ENCODE measurements around the gene SUN3.
A peak's percentile ranks its signal among the peaks of the same experiment; 100 is the strongest.
"Not testable (repeated sequence)": the region's sequence is repeated elsewhere in the genome, so short reads cannot be mapped to it uniquely, and the experiment has no call there.

The SUN3 gene

DNA sequence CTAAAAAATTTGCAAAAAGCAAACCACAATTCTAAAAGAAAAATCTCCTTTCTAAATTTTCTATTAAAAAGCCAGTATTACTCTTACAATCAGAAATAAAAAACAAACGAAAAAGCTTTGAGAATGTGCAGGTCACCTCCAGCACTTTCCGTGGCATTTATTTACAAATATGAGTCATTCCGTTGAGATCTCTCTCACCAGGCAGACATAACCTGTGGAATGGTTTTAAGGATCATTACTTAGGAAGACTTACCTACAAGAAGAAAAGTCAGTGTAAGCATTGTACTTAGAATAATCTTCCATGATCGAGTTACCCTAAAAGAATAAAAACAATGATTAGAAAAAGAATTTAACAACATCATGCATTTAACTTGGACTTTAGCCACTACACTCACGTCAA is 3.3 kb downstream of the SUN3 start:
- no peak for DNase-seq

DNA sequence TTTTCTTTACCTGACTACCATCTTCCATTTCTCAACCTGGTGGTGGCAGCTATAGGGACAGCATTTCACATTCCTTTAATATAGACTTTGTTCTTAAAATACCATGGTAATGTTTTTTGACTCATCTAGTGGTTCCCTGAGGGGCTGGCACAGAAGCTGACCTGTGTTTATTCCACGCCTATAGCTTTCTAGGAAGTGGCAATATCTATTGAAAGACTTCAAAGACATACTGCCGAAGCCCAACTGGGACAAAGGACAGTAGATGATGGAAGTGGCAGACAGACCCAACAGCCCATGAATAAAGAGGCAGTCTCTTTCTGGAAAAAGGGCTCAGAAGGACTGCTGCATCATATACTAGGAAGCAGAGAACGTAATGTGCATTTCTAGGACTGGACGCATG is 11.2 kb downstream of the SUN3 start:
- DNase-seq, result no peak

- no peak for DNase-seq
Measured at GRCh38 chr7:48016641-48017040, 12.3 kb downstream of the SUN3 start.

GRCh38 chr7:48011951-48012350 is 17.0 kb downstream of the SUN3 start:
- no peak for DNase-seq

- no peak for DNase-seq
Measured at GRCh38 chr7:48011323-48011722, 17.6 kb downstream of the SUN3 start.

DNA sequence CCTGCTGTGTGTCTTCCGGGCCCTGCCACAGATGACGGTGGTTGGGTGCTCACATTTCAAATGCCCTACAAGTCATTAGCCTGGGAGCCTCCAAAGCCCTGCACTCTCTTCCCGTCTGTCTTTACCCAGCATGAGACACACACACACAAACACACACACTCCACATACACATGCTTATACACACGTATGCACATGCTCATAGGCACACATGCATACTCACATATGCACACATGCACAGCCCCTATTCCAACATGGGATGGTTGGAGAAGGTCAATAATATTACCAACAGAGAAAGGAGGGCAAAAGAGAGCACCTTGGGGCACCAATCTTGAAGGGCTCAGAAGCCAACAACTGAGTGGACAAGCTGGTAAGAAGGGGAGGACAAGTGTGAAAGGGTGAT is 19.0 kb downstream of the SUN3 start:
- no peak for DNase-seq

DNA sequence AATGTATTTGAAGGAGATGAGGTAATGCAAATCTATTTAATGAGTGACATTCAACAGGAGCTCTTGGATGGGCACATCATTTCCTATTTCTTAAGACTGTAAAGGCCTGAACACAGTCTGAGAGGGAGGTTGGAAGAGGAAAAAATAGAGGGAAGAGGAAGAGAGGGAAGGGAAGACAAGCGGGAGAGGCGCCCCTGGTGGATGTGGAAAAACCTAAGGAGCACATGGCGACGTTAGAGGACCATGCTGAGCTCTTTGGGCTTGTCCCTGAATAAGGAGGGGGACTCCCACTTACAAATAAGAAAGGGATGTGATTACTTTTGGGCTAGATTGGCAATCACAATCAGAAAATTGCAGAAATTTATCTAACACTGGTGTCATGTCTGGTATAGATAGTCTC is 19.6 kb downstream of the SUN3 start:
- no peak for DNase-seq

- no peak for DNase-seq
Measured at GRCh38 chr7:48006866-48007265, 22.0 kb downstream of the SUN3 start.

DNA sequence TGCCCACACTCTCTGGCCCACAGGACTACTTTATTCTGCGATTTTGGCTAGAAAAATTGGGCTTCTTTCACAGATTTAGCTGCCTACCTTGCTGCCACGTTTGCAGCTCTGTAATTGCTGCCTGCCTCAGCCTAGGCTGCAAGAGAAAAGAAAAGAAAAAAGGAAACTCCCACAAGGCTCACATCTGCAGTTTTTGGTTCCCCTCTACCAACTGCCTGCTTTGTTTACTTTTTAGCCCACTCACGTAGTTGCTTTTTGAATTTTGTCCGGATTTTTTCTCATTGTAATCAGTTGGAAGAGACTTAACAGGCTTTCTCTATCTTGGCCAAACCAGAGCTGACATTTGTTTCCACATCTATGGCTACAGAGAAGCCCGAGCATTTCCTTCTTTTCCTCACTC is 24.3 kb downstream of the SUN3 start:
- no peak for DNase-seq

- DNase-seq, result no peak
Measured at GRCh38 chr7:48004032-48004431, 24.9 kb downstream of the SUN3 start.

DNA sequence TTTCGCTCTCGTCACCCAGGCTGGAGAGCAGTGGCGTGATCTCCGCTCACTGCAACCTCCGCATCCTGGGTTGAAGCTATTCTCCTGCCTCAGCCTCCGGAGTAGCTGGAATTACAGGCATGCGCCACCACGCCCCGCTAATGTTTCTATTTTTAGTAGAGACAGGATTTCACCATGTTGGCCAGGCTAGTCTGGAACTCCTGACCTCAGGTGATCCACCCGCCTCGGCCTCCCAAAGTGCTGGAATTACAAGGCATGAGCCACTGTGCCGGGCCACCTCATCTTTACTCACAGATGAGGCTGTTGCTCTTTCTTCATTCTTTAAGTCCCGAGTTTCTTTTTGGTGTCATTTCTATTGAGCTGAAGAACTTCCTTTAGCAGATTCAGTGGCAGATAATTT is 28.7 kb downstream of the SUN3 start:
- DNase-seq, result not testable (repeated sequence)

GRCh38 chr7:47999413-47999812 is 29.5 kb downstream of the SUN3 start:
- DNase-seq, result no peak

GRCh38 chr7:47992446-47992845 is 36.5 kb downstream of the SUN3 start:
- no peak for DNase-seq

GRCh38 chr7:47991741-47992311 is 37.1 kb downstream of the SUN3 start:
- peak; percentile 40 for DNase-seq

DNA sequence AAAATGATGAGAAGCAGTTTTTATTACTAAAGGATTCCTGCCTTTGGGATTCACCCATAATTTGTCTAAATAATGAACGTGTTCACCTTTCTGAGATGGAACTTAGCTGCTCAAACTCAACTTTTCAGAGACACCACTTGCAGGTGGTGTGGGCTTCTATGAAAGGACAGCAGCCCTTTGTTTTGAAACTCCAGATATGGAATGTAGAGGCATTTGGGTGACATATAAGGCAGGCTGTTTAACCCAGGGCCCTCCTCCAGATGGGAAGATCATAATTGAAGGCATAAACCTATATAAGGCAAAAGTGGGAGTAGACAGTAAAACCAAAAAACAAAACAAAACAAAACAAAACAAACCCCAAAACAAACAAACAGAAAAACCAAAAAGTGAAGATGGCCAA is 37.6 kb downstream of the SUN3 start:
- DNase-seq, result no peak

GRCh38 chr7:47990592-47990991 is 38.3 kb downstream of the SUN3 start:
- no peak for DNase-seq

DNA sequence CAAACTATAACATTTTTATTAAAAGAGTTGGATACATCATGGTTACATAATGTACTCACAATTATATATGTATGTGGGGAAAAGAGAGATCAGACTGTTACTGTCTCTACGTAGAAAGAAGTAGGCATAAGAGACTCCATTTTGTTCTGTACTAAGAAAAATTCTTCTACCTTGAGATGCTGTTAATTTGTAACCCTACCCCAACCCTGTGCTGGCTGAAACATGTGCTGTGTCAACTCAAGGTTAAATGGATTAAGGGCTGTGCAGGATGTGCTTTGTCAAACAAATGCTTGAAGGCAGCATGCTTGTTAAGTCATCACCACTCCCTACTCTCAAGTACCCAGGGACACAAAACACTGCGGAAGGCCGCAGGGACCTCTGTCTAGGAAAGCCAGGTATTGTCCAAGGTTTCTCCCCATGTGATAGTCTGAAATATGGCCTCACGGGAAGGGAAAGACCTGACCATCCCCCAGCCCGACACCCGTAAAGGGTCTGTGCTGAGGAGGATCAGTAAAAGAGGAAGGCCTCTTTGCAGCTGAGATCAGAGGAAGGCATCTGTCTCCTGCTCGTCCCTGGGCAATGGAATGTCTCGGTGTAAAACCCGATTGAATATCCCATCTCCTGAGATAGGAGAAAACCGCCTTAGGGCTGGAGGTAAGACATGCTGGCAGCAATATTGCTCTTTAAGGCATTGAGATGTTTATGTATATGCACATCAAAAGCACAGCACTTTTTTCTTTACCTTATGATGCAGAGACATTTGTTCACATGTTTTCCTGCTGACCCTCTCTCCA is 39.1 kb downstream of the SUN3 start:
- peak; percentile 14 for DNase-seq

DNA sequence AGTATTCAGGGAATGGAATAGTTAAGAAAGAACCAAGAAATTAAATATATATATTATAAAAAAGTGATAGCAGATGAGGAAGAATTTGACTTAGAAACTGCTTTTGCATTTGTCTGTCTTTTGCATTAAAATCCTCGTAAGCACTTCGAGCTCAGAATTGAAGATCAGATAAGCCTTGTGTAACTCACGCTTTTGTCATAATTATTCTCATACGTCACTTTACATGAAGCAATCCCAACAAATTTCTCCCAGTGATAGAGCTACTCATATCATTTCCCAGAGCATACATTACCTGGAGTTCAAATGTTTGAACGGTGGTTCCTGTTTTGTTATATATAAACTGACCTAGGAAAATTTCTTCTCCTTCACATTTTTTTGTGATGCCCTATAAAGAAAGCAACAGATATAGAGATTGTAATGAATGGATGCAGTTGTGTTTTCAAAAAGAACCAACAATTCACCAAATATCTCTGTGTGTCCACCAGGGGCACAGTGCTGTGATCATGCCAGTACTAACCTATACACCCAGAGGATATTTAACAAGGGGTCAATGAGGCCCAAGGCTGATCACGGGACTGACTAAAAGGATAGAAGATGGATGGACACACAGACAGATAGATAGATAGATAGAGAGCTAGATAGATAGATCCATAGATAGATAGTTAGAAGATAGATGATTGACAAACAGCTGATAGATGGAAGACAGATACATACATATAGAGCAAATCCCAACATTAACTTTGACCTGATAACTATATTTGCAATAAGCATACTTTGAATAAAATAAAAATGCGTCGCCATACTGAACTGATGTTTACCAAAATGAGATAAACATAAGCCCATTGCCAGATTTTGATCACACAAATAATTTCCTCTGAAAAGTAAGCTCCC is 40.2 kb downstream of the SUN3 start:
- no peak for DNase-seq

DNA sequence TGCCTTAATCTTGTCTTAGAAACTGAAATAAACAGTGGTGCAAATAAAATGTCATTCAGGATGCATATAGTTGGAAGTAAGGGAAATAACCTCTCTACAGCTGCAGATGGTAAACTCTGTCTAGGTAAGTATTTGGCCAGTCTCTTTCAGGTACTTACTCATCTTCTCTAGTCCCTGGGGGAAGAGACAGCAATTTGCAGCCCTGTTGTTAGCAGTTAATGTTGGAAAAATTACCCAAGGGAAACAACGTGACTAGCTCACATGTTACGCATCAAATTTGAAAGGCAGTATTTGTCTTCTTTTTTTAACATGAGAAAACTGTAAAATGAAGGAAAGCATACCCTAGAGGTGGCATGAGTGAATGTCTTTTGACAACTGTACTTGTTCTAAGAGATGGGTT is 46.3 kb downstream of the SUN3 start:
- no peak for DNase-seq

DNA sequence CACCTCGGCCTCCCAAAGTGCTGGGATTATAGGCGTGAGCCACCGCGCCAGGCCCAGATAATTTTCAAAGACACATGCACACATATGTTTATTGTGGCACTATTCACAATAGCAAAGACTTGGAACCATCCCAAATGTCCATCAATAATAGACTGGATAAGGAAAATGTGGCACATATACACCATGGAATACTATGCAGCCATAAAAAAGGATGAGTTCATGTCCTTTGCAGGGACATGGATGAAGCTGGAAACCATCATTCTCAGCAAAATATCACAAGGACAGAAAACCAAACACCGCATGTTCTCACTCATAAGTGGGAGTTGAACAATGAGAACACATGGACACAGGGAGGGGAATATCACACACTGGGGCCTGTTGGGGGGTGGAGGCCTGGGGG is 48.3 kb downstream of the SUN3 start:
- DNase-seq, result not testable (repeated sequence)

DNA sequence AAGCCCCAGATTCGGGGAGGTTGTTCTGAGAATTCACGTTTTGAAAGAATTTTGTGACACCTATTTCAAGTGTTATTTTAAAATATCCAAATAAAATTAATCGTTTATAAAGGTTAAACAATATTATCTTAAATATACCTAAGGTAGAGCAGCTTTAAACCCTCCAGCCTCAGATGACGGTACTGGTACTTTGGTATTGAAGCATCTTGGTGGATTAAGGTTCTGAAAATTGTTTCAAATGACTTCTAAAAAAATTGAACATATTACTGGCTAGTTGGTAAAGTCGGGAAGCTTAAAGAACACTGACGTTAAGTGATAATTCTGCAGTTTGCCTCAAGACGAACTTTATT is 49.1 kb downstream of the SUN3 start:
- DNase-seq, result no peak

DNA sequence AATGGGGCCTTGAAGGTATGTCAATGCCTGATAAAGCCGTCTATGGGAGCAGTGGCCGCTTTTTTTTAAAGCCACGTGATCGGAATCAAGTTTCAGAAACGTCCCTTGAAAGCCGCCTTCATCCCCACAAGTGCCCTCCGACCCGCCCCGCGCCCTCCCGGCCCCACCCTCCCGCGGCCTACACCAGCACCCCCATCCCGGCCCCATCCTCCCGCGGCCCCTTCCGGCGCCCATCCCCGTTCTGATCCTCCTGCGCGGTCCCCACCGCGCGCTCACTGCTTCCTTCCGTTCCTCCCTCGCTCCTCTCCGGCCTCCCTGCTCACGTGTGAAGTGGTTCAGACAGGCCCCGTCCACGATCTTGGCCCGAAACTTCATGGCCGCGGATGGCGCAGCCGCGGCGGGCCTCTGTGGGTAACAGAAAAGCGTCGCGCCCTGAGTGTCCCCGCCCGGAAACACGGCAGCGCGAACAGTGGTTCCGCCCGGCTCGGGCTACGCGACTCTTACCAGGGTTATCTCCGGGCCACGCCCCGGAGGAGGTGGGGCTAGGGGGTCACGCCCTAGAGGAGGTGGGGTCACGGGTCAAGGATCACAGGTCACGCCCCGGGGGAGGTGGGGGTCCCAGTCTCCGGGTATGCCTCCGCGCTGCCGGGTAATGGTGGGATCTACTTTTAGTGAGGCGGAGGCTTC is 49.6 kb downstream of the SUN3 start, which contains the start of gene HUS1:
Gene HUS1 (minus strand): TSS at position 471 of the 687 bp plus-strand sequence. CDS start 96 bp downstream, at position 375.
- peak; percentile 54 for DNase-seq

- no peak for DNase-seq
Measured at GRCh38 chr7:47978790-47979144, 50.1 kb downstream of the SUN3 start.

Data from kidney glomerular epithelial cell (primary cell).